ENCODE results near the gene CYFIP2. TPM values are rescaled to one million over a fixed set of nuclear protein-coding genes. Genes with fewer than 3 reads are reported as not detected.

The CYFIP2 gene
- total and polyA plus RNA-seq, 2 of the 13 experiments (the other 11 are each of a cell fraction or from before 2014, with no cell fraction given) = 22.6 to 30.3 TPM

DNA sequence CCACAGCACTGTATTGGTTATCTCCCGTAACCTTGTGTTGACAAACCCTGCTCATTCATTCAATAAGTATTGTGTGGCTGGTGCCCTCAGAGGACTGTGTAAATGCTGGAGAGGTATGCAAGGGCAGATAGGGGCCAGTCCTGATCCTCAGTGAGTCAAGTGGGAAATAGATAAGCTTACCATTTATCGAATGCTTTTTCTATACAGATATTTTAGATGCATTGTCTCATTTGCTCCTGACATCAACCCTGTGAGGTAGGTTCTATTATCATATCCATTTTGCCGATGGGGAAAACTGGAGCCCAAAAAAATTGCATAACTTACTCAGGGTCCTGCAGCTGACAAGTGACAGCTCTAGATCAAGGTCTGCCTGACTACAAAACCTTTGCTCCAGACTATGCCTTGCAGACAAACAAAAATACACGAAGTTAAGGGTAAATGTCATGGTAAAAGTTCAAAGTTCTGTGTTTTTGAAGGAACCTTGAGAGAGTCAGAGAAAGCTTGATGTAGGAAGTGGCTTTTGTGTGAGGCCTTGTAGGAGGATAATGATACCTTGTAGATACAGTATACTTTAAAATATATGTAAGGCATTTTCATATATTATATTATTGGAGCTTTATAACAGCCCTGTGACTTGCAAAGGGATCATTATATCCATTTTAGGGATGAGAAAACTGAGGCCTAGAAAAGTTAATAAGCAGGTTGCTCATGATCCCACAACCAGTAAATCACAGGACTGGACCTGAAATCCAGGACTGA lies 22.7 kb downstream of the CYFIP2 start (continued):
- TF ChIP-seq PBX2 (CRISPR knock-in tag; IDR thresholded peaks at IDR 0.05) = no peak
- TF ChIP-seq, protein P1, sequence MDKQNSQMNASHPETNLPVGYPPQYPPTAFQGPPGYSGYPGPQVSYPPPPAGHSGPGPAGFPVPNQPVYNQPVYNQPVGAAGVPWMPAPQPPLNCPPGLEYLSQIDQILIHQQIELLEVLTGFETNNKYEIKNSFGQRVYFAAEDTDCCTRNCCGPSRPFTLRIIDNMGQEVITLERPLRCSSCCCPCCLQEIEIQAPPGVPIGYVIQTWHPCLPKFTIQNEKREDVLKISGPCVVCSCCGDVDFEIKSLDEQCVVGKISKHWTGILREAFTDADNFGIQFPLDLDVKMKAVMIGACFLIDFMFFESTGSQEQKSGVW (CRISPR knock-in tag; IDR thresholded peaks at IDR 0.05; ENCODE audit: borderline replicate concordance) = no peak
- TF ChIP-seq RBM39 (IDR thresholded peaks at IDR 0.05; ENCODE audit: low read depth, low read length, poor library complexity, severe bottlenecking) = no peak
- TF ChIP-seq MAFK (conservative IDR thresholded peaks at IDR 0.05 in 1 of 2, IDR thresholded peaks at IDR 0.05 in 1 of 2; ENCODE audit: low read length in 2 of 2) = no peak
- TF ChIP-seq, protein P2, sequence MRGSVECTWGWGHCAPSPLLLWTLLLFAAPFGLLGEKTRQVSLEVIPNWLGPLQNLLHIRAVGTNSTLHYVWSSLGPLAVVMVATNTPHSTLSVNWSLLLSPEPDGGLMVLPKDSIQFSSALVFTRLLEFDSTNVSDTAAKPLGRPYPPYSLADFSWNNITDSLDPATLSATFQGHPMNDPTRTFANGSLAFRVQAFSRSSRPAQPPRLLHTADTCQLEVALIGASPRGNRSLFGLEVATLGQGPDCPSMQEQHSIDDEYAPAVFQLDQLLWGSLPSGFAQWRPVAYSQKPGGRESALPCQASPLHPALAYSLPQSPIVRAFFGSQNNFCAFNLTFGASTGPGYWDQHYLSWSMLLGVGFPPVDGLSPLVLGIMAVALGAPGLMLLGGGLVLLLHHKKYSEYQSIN (CRISPR knock-in tag; IDR thresholded peaks at IDR 0.05; ENCODE audit: borderline replicate concordance) = no peak
- TF ChIP-seq IRF2 (CRISPR knock-in tag; IDR thresholded peaks at IDR 0.05) = peak; percentile 44; the same call in 1 of the 2 replicates
- TF ChIP-seq ZBTB8A (CRISPR knock-in tag; IDR thresholded peaks at IDR 0.05; ENCODE audit: borderline replicate concordance, low read depth) = no peak
- no peak for TF ChIP-seq RAD21 (CRISPR knock-in tag; IDR thresholded peaks at IDR 0.05)
- no peak for TF ChIP-seq FOXM1 (CRISPR knock-in tag; IDR thresholded peaks at IDR 0.05)
- TF ChIP-seq EP300 (IDR thresholded peaks at IDR 0.05; ENCODE audit: low read depth in 2 of 2, low read length in 2 of 2) = peak in 1 of 2 experiments; percentile 69; a peak in 2 of 4 replicates
- TF ChIP-seq EP300 (CRISPR knock-in tag; IDR thresholded peaks at IDR 0.05; ENCODE audit: borderline replicate concordance) = no peak
- no peak for TF ChIP-seq HNRNPL (IDR thresholded peaks at IDR 0.05; ENCODE audit: low read depth, low read length)
- TF ChIP-seq AHR (CRISPR knock-in tag; IDR thresholded peaks at IDR 0.05) = no peak
- TF ChIP-seq IKZF1 (IDR thresholded peaks at IDR 0.05) = no peak
- TF ChIP-seq ATF4 (CRISPR knock-in tag; IDR thresholded peaks at IDR 0.05) = no peak
- no peak for TF ChIP-seq ZNF691 (CRISPR knock-in tag; IDR thresholded peaks at IDR 0.05; ENCODE audit: borderline replicate concordance, low read depth)
- TF ChIP-seq TFDP1 (CRISPR knock-in tag; IDR thresholded peaks at IDR 0.05; ENCODE audit: borderline replicate concordance) = no peak
- TF ChIP-seq CBX5 (CRISPR knock-in tag; IDR thresholded peaks at IDR 0.05; ENCODE audit: borderline replicate concordance) = no peak
- no peak for TF ChIP-seq SNAPC2 (CRISPR knock-in tag; IDR thresholded peaks at IDR 0.05)
- TF ChIP-seq ZNF567 (CRISPR knock-in tag; IDR thresholded peaks at IDR 0.05; ENCODE audit: borderline replicate concordance) = no peak
- TF ChIP-seq ZNF547 (CRISPR knock-in tag; IDR thresholded peaks at IDR 0.05) = no peak
- TF ChIP-seq HOXA5 (CRISPR knock-in tag; IDR thresholded peaks at IDR 0.05) = no peak
- TF ChIP-seq TEAD3 (CRISPR knock-in tag; optimal IDR thresholded peaks at IDR 0.05; ENCODE audit: borderline replicate concordance) = peak; percentile 88
- TF ChIP-seq ZNF792 (CRISPR knock-in tag; IDR thresholded peaks at IDR 0.05) = no peak; the same call in 1 of the 2 replicates
- no peak for TF ChIP-seq ZNF329 (CRISPR knock-in tag; IDR thresholded peaks at IDR 0.05; ENCODE audit: low read depth)
